ENCODE measurements around the gene GPRC6A.
"Not testable (repeated sequence)": the region's sequence is repeated elsewhere in the genome, so short reads cannot be mapped to it uniquely, and the experiment has no call there.

The GPRC6A gene

GRCh38 chr6:116828983-116829382 lies at the start of gene GPRC6A:
Gene GPRC6A (minus strand): TSS chr6:116829083. CDS start chr6:116829013, 70 bp downstream.
- no peak for DNase-seq (ENCODE audit: low spot score)

DNA sequence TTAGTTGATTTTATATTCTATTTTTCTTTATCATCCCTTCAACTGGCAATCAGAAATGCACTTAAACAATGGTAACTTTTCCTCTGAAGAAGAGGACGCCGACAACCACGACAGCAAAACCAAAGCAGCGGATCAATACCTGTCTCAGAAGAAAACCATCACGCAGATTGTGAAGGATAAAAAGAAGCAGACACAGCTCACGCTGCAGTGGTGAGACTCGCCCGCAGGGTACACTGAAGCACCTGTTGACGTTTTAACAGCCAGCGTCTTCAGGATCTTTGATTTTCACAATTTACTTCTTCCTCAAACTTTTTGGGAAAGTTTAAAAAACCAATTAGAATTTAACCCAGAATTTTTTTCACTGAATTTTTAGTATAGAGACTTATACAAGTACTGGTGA lies 48.9 kb upstream of the GPRC6A start:
- no peak for DNase-seq (ENCODE audit: low spot score)

- peak; percentile 4 for DNase-seq (ENCODE audit: low spot score)
Measured at GRCh38 chr6:116876635-116877611, 48.0 kb upstream of the GPRC6A start, which contains the start of gene RFX6. Gene RFX6 (plus strand): TSS chr6:116877242. CDS start chr6:116877276, 34 bp downstream.

- no peak for DNase-seq (ENCODE audit: low spot score)
Measured at GRCh38 chr6:116876107-116876506, 47.2 kb upstream of the GPRC6A start.

GRCh38 chr6:116872771-116873170 lies 43.9 kb upstream of the GPRC6A start:
- no peak for DNase-seq (ENCODE audit: low spot score)

DNA sequence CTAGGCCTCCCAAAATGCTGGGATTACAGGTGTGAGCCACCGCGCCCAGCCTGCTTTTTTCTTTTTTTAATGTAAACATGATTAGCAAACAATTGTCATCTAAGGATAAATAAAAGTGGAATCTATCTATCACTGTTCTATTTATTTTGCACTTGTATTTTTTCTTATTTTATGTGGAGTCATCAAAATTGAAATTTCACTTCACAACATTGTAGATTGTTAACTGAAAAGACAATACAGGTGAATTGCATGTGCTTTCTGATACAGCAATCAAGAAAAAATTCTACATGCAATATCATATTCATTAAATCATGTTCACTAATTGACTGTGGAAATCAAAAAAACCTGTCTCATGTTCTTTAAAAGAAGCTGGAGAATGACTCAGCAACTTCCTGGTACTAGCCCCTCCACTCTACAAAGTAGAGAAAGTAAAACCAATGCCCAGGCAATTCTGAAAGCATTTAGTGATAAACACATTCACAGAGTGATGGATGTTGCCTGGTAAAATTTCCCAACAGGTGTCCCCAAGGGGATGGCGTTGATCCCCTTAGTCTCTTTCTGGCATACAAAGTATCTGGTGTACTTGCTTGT lies 37.5 kb upstream of the GPRC6A start:
- peak; percentile 8 for DNase-seq (ENCODE audit: low spot score)

DNA sequence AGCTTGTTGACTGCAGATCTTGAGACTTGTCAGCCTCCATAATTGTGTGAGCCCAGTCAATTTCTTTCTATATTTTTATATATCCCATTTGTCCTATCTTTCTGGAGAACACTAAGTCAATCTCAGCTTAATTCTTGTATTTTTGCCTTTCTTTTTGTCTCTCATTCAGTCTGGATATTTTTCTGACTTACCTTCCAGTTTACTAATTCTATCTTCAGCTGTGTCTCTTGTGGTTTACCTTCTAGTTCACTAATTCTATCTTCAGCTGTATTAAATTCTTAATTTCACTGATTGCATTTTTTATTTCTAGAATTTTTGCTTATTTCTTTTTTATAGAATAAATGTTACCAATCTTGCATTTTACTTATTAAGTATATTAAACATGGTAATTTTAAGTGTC lies 30.4 kb upstream of the GPRC6A start:
- no peak for DNase-seq (ENCODE audit: low spot score)

GRCh38 chr6:116858060-116858459 lies 29.2 kb upstream of the GPRC6A start:
- DNase-seq (ENCODE audit: low spot score), result no peak

GRCh38 chr6:116847227-116847626 lies 18.3 kb upstream of the GPRC6A start:
- peak; percentile 47 for DNase-seq (ENCODE audit: low spot score)

GRCh38 chr6:116842459-116842858 lies 13.6 kb upstream of the GPRC6A start:
- DNase-seq (ENCODE audit: low spot score), result no peak

- DNase-seq (ENCODE audit: low spot score), result peak; percentile 63
Measured at GRCh38 chr6:116840091-116840490, 11.2 kb upstream of the GPRC6A start.

GRCh38 chr6:116836606-116837342 lies 7.9 kb upstream of the GPRC6A start:
- no peak for DNase-seq (ENCODE audit: low spot score)

DNA sequence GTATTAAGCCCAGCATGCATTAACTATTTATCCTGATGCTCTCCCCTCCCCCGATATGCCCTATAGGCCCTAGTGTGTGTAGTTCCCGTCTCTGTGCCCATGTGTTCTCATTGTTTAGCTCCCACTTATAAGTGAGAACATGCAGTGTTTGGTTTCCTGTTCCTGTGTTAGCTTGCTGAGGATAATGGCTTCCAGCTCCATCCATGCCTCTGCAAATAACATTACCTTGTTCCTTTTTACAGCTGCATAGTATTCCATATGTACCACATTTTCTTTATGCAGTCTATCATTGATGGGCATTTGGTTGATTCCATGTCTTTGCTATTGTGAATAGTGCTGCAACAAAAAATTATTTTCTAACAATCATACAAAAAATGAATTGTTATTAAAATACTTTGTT lies 5.6 kb upstream of the GPRC6A start:
- not testable (repeated sequence) for DNase-seq (ENCODE audit: low spot score)

DNA sequence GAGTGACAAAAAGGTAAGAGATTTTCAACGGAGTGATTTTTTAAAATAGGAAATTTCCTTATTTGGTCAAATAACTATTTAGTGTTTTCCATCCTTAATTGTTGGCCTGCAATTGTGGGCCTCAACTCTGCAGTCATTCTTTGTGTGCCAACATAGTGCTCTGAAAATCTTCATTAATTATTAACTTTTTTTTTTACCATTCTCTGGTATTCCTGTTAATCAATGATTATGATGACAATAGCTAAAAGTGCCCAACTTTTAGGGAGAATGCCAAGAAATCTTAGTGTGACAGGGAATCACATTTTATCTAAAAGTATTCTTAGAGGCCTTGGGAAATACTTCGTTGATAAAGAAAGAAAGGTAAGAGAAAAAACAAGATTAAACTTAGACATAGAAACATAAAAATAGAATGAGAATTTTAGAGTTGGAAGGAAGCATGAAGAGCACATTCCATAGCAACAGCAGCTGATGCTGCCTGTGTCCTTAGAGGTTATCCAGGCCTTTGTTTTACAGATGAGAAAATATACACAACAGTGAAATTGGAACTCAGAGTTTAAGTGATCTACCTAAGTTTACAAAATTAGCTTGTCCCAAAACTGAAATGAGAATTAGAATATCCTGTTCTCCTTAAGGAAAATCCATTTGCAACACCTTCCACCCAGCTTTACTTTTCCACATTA lies 1.2 kb downstream of the GPRC6A start:
- DNase-seq (ENCODE audit: low spot score), result peak; percentile 65

DNA sequence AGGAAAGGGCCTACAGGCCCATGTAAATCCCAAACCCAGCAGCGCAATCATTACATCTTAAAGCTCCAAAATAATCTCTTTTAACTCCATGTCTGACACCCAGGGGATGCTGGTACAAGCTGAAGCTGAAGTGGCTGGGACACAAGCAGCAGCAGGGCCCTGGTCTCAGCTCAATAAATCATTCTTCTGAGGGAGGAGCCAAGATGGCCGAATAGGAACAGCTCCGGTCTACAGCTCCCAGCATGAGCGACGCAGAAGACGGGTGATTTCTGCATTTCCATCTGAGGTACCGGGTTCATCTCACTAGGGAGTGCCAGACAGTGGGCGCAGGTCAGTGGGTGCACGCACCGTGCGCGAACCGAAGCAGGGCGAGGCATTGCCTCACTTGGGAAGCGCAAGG lies 12.5 kb downstream of the GPRC6A start:
- DNase-seq (ENCODE audit: low spot score), result not testable (repeated sequence)

- no peak for DNase-seq (ENCODE audit: low spot score)
Measured at GRCh38 chr6:116812051-116812650, 16.7 kb downstream of the GPRC6A start.

DNA sequence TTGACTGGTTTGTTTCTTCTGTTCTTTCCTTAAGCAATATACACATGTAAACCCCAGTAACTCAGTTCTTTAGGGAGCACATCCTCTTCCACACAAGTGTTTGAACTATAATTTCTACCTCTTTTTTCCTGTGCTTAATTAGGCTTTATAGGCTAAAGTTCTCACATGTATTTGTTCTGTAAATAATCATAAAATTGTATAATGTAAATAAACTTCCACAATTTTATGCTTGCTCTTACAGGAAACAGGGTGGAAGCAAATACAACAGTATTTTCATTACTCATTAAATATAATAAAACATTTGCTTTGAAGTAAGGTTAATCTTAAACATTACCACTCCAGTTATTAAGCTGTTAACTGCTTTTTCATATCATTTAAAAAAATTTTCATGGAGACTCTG lies 26.9 kb downstream of the GPRC6A start:
- no peak for DNase-seq (ENCODE audit: low spot score)

GRCh38 chr6:116799945-116800344 lies 28.9 kb downstream of the GPRC6A start:
- no peak for DNase-seq (ENCODE audit: low spot score)

GRCh38 chr6:116797585-116797984 lies 31.3 kb downstream of the GPRC6A start:
- no peak for DNase-seq (ENCODE audit: low spot score)

DNA sequence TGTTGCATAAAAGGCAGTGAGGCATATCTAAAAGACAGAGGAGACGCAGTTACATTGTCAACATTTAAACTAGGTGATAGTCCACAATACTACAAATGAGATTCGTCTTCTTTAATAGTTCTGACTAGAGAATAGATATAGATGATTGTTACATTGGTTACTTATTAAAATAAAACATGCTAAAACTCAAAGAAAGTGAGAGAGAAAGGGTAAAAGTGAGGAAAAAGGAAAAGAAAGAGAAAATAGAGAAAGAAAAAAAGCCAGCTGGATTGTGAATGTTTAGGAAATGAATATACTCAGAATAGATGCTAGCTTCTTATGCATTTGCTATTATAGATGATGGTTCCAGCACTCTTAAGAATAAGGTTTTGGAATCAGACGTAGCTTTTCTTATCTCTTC lies 35.7 kb downstream of the GPRC6A start:
- no peak for DNase-seq (ENCODE audit: low spot score)

- DNase-seq (ENCODE audit: low spot score), result no peak
Measured at GRCh38 chr6:116783852-116784251, 45.0 kb downstream of the GPRC6A start.
